SJSA1 (cell line): ENCODE data around the gene CCBE1. TPM values are rescaled to one million over a fixed set of nuclear protein-coding genes. Genes with fewer than 3 reads are reported as not detected.
"Not testable (repeated sequence)": the region's sequence is repeated elsewhere in the genome, so short reads cannot be mapped to it uniquely, and the experiment has no call there.

Experiments used
- DNase-seq, 2 experiments: peaks; one replicate each; pipeline ENCODE4 v3.0.0-alpha.2; 2015 to 2020; ENCODE audit warnings: low spot score in 2 of 2, low read depth in 1 of 2
- H3K27ac ChIP-seq: fragments of 250-450 bp; sonication (Bioruptor Pico); 2 replicates; pipeline ENCODE4 v1.5.1; 2020; ENCODE audit warnings: mild to moderate bottlenecking, moderate library complexity
- H3K27me3 ChIP-seq: fragments of 250-450 bp; sonication (Bioruptor Pico); replicated peaks from 2 replicates; pipeline ENCODE4 v1.5.1; 2020; ENCODE audit warnings: mild to moderate bottlenecking, moderate library complexity
- H3K36me3 ChIP-seq: fragments of 250-450 bp; sonication (Bioruptor Pico); 2 replicates; pipeline ENCODE4 v1.5.1; 2020; ENCODE audit warnings: mild to moderate bottlenecking
- H3K4me1 ChIP-seq: fragments of 250-450 bp; sonication (Bioruptor Pico); replicated peaks from 2 replicates; pipeline ENCODE4 v1.6.1; 2021; ENCODE audit warnings: mild to moderate bottlenecking
- H3K4me3 ChIP-seq: fragments of 250-450 bp; sonication (Bioruptor Pico); 2 replicates; pipeline ENCODE4 v1.5.1; 2020; ENCODE audit warnings: mild to moderate bottlenecking
- H3K9me3 ChIP-seq: fragments of 250-450 bp; sonication (Bioruptor Pico); replicated peaks from 2 replicates; pipeline ENCODE4 v1.5.1; 2020; ENCODE audit warnings: mild to moderate bottlenecking
- total RNA-seq: library from RNA; depleted of rRNA; stranded (reverse); fragments of >200 nt; shearing (Covaris generic); gene quantifications from 2 replicates; pipeline ENCODE4 v1.2.3, GENCODE V29; 2014

Gene CCBE1
- total RNA-seq, 1 experiment from 2014 or later, result 5.1 TPM

- H3K27me3 ChIP-seq, result no peaks in the 10 kb centered on the region
- DNase-seq, result no peak
- peaks cover 11% of the 10 kb centered on the region for H3K4me1 ChIP-seq
- no peaks in the 10 kb centered on the region for H3K36me3 ChIP-seq
- no peak overlapping the region for H3K4me3 ChIP-seq
- no peak overlapping the region for H3K27ac ChIP-seq
- H3K9me3 ChIP-seq, result no peaks in the 10 kb centered on the region; the same call in 1 of the 2 replicates
Observed at GRCh38 chr18:59725142-59725541, 27.9 kb upstream of the CCBE1 start.

- H3K9me3 ChIP-seq, result no peaks in the 10 kb centered on the region; the same call in 1 of the 2 replicates
- H3K4me3 ChIP-seq, result no peak overlapping the region
- no peak overlapping the region for H3K27ac ChIP-seq
- DNase-seq, result no peak
- no peaks in the 10 kb centered on the region for H3K27me3 ChIP-seq
- H3K4me1 ChIP-seq, result peaks cover 22% of the 10 kb centered on the region
- H3K36me3 ChIP-seq, result no peaks in the 10 kb centered on the region
Observed at GRCh38 chr18:59724103-59724502, 26.9 kb upstream of the CCBE1 start.

GRCh38 chr18:59721931-59722330 is 24.7 kb upstream of the CCBE1 start:
- no peak for DNase-seq
- H3K4me3 ChIP-seq, result no peak overlapping the region
- peaks cover 41% of the 10 kb centered on the region for H3K4me1 ChIP-seq
- H3K27me3 ChIP-seq, result no peaks in the 10 kb centered on the region
- H3K9me3 ChIP-seq, result no peaks in the 10 kb centered on the region; the same call in 1 of the 2 replicates
- H3K36me3 ChIP-seq, result no peaks in the 10 kb centered on the region
- H3K27ac ChIP-seq, result no peak overlapping the region

GRCh38 chr18:59721211-59721610 is 24.0 kb upstream of the CCBE1 start:
- Histone ChIP-seq H3K27ac (no peak overlapping the region), H3K27me3 (no peaks in the 10 kb centered on the region), H3K4me1 (peaks cover 48% of the 10 kb centered on the region), H3K4me3 (no peak overlapping the region), H3K36me3 (no peaks in the 10 kb centered on the region), H3K9me3 (no peaks in the 10 kb centered on the region; the same call in 1 of the 2 replicates)
- DNase-seq, result no peak

GRCh38 chr18:59719544-59720181 is 22.4 kb upstream of the CCBE1 start:
- Histone ChIP-seq H3K9me3 (no peaks in the 10 kb centered on the region; the same call in 1 of the 2 replicates), H3K27me3 (no peaks in the 10 kb centered on the region), H3K4me3 (no peak overlapping the region), H3K36me3 (no peaks in the 10 kb centered on the region), H3K4me1 (peaks cover 57% of the 10 kb centered on the region), H3K27ac (peak overlapping the region; percentile 77)
- DNase-seq, result peak in 1 of 2 experiments; percentile 45

- H3K27ac ChIP-seq, result peak overlapping the region; percentile 77
- no peak overlapping the region for H3K4me3 ChIP-seq
- H3K36me3 ChIP-seq, result no peaks in the 10 kb centered on the region
- no peaks in the 10 kb centered on the region; the same call in 1 of the 2 replicates for H3K9me3 ChIP-seq
- peaks cover 59% of the 10 kb centered on the region for H3K4me1 ChIP-seq
- no peaks in the 10 kb centered on the region for H3K27me3 ChIP-seq
- peak; percentile 86 to 94 for DNase-seq
Observed at GRCh38 chr18:59718464-59719157, 21.4 kb upstream of the CCBE1 start.

- H3K4me3 ChIP-seq, result no peak overlapping the region
- peaks cover 59% of the 10 kb centered on the region for H3K4me1 ChIP-seq
- H3K36me3 ChIP-seq, result no peaks in the 10 kb centered on the region
- no peaks in the 10 kb centered on the region; the same call in 1 of the 2 replicates for H3K9me3 ChIP-seq
- peak overlapping the region; percentile 77 for H3K27ac ChIP-seq
- no peaks in the 10 kb centered on the region for H3K27me3 ChIP-seq
- peak in 1 of 2 experiments; percentile 93 for DNase-seq
Observed at GRCh38 chr18:59718108-59718463, 20.9 kb upstream of the CCBE1 start.

GRCh38 chr18:59717291-59717690 is 20.1 kb upstream of the CCBE1 start:
- H3K9me3 ChIP-seq, result no peaks in the 10 kb centered on the region
- H3K27ac ChIP-seq, result peak overlapping the region; percentile 75
- no peaks in the 10 kb centered on the region for H3K27me3 ChIP-seq
- H3K4me3 ChIP-seq, result no peak overlapping the region
- H3K4me1 ChIP-seq, result peaks cover 59% of the 10 kb centered on the region
- no peak for DNase-seq
- no peaks in the 10 kb centered on the region for H3K36me3 ChIP-seq

GRCh38 chr18:59715966-59716369 is 18.7 kb upstream of the CCBE1 start:
- no peaks in the 10 kb centered on the region for H3K9me3 ChIP-seq
- peaks cover 59% of the 10 kb centered on the region for H3K4me1 ChIP-seq
- H3K36me3 ChIP-seq, result no peaks in the 10 kb centered on the region
- no peak overlapping the region for H3K4me3 ChIP-seq
- H3K27me3 ChIP-seq, result no peaks in the 10 kb centered on the region
- peak; percentile 68 to 70 for DNase-seq
- peak overlapping the region; percentile 75 for H3K27ac ChIP-seq

- Histone ChIP-seq H3K4me3 (no peak overlapping the region), H3K9me3 (no peaks in the 10 kb centered on the region), H3K27ac (peak overlapping the region; percentile 75), H3K4me1 (peaks cover 59% of the 10 kb centered on the region), H3K36me3 (no peaks in the 10 kb centered on the region), H3K27me3 (no peaks in the 10 kb centered on the region)
- DNase-seq, result no peak
Observed at GRCh38 chr18:59715445-59715844, 18.2 kb upstream of the CCBE1 start.

GRCh38 chr18:59714096-59714495 is 16.9 kb upstream of the CCBE1 start:
- H3K4me1 ChIP-seq, result peaks cover 46% of the 10 kb centered on the region
- not testable (repeated sequence) for H3K27ac ChIP-seq, DNase-seq, H3K9me3 ChIP-seq, H3K4me3 ChIP-seq, H3K27me3 ChIP-seq, H3K36me3 ChIP-seq

- no peak for DNase-seq
- Histone ChIP-seq H3K4me1 (peaks cover 31% of the 10 kb centered on the region), H3K4me3 (no peak overlapping the region), H3K27me3 (no peaks in the 10 kb centered on the region), H3K9me3 (no peaks in the 10 kb centered on the region), H3K36me3 (no peaks in the 10 kb centered on the region), H3K27ac (no peak overlapping the region)
Observed at GRCh38 chr18:59712311-59712710, 15.1 kb upstream of the CCBE1 start.

GRCh38 chr18:59708988-59709387 is 11.8 kb upstream of the CCBE1 start:
- Histone ChIP-seq H3K4me3 (no peak overlapping the region), H3K36me3 (no peaks in the 10 kb centered on the region), H3K27ac (no peak overlapping the region), H3K27me3 (no peaks in the 10 kb centered on the region), H3K9me3 (no peaks in the 10 kb centered on the region), H3K4me1 (no peaks in the 10 kb centered on the region)
- no peak for DNase-seq

- no peak for DNase-seq
- H3K4me3 ChIP-seq, result no peak overlapping the region
- no peaks in the 10 kb centered on the region for H3K36me3 ChIP-seq
- no peaks in the 10 kb centered on the region for H3K4me1 ChIP-seq
- H3K9me3 ChIP-seq, result no peaks in the 10 kb centered on the region
- H3K27me3 ChIP-seq, result no peaks in the 10 kb centered on the region
- H3K27ac ChIP-seq, result no peak overlapping the region
Observed at GRCh38 chr18:59707306-59707705, 10.1 kb upstream of the CCBE1 start.
